ENCODE results near the gene AFF4.

AFF4 gene

DNA sequence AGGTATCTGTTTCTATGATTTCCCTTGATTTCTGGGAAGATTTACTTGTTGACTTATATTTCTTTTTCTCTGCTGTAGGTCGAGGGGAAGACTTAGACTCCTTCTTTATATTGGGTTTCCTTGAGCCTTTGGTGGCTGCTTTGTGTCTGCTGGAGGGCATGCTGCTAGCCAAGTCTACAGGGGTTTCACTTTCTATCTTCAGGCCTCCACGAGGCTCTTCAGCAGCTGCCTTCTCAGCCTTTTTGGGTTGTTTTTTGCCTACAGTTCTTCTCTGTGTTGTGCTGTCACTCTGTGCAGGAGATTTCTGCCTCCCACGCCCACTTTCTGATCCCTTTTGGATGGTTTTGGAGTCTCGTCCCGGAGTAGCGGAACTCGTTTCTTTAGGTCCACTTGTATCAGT lies 66.7 kb downstream of the AFF4 start:
- TF ChIP-seq CTCF (IDR thresholded peaks at IDR 0.05; ENCODE audit: low read depth, low read length) (no peak), EZH2phosphoT487 (IDR thresholded peaks at IDR 0.05; ENCODE audit: low read depth) (no peak)
- no peak overlapping the region for H3K27ac ChIP-seq (ENCODE audit: low read length)
- H3K4me2 ChIP-seq (ENCODE audit: low read length) = no peak overlapping the region

DNA sequence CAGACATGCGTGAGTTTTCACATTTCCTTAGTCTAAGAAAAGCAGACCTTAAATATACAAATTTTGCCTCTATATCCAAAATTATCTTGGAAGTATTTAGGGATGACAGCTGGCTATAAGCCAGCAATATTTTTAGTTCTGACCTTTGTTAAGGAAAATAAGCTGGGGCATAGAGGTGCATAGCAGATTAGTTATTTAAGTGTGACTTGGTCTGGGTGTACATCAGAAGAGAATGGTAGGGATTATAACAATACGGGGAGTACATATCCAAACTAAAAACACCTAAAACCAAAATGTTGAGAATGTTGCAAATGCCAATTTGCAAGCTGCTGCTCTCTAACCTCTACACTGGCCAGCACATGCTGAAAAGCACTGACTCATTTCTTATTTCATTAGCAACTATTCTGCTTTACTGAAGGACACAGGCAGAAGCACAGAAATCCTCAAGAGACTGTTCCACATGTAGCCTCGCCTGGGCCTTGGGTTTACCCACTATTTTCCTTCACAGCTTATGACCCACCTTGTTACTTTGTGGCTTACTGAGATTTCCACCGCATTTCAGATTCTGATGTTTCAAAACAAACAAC lies 67.6 kb downstream of the AFF4 start:
- TF ChIP-seq CTCF (IDR thresholded peaks at IDR 0.05; ENCODE audit: low read depth, low read length) = no peak
- no peak for TF ChIP-seq EZH2phosphoT487 (IDR thresholded peaks at IDR 0.05; ENCODE audit: low read depth)
- Histone ChIP-seq H3K79me2 (ENCODE audit: low read length) (no peaks in the 10 kb centered on the region), H3K4me3 (ENCODE audit: low read length) (no peak overlapping the region), H3K27me3 (ENCODE audit: low read depth, low read length) (no peaks in the 10 kb centered on the region), H3K27ac (ENCODE audit: low read length) (no peak overlapping the region), H3K9me3 (ENCODE audit: insufficient read depth, low read length) (no peaks in the 10 kb centered on the region), H2AFZ (ENCODE audit: low read depth, low read length) (no peak overlapping the region), H3K9ac (ENCODE audit: low read length) (no peak overlapping the region), H3K4me1 (ENCODE audit: low read length) (no peaks in the 10 kb centered on the region), H3K36me3 (replicated peaks; ENCODE audit: low read depth, low read length) (peaks cover 23% of the 10 kb centered on the region), H4K20me1 (ENCODE audit: insufficient read depth, low read length) (no peaks in the 10 kb centered on the region), H3K4me2 (ENCODE audit: low read length) (no peak overlapping the region)

More for the DNA sequence above, 66.7 kb downstream of the AFF4 start:
- no peak overlapping the region for H3K9ac ChIP-seq (ENCODE audit: low read length)
- H3K4me1 ChIP-seq (ENCODE audit: low read length) = no peaks in the 10 kb centered on the region
- no peaks in the 10 kb centered on the region for H4K20me1 ChIP-seq (ENCODE audit: insufficient read depth, low read length)
- no peaks in the 10 kb centered on the region for H3K79me2 ChIP-seq (ENCODE audit: low read length)
- H3K4me3 ChIP-seq (ENCODE audit: low read length) = no peak overlapping the region
- H3K9me3 ChIP-seq (ENCODE audit: insufficient read depth, low read length) = no peaks in the 10 kb centered on the region
- no peaks in the 10 kb centered on the region for H3K27me3 ChIP-seq (ENCODE audit: low read depth, low read length)
- no peak overlapping the region for H2AFZ ChIP-seq (ENCODE audit: low read depth, low read length)
- H3K36me3 ChIP-seq (replicated peaks; ENCODE audit: low read depth, low read length) = peaks cover 23% of the 10 kb centered on the region

DNA sequence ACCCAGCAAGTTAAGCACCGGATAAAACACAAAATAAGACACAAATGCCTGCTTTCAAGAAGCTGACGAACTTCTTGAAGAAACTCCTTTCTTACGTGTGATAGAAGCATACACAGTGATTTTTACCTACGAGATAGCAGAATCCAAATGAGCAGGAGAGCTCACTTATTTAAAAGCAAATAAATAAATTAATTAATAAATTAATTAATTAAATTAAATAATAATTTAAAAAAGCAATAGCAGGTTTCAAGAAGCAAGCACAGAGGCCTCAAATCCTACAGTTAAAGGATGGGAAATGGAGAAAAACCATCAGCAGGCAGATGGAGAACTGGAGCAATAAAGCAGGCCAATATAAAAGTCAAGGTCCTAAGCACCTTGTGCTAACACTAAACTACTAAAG lies 72.6 kb downstream of the AFF4 start:
- no peak overlapping the region for H3K4me3 ChIP-seq (ENCODE audit: low read length)
- H3K4me2 ChIP-seq (ENCODE audit: low read length) = no peak overlapping the region
- H3K79me2 ChIP-seq (ENCODE audit: low read length) = no peaks in the 10 kb centered on the region
- H3K27me3 ChIP-seq (ENCODE audit: low read depth, low read length) = no peaks in the 10 kb centered on the region
- H3K9me3 ChIP-seq (ENCODE audit: insufficient read depth, low read length) = no peaks in the 10 kb centered on the region
- TF ChIP-seq CTCF (IDR thresholded peaks at IDR 0.05; ENCODE audit: low read depth, low read length) (no peak), EZH2phosphoT487 (IDR thresholded peaks at IDR 0.05; ENCODE audit: low read depth) (no peak)
- peaks cover 25% of the 10 kb centered on the region for H3K36me3 ChIP-seq (replicated peaks; ENCODE audit: low read depth, low read length)
- H3K4me1 ChIP-seq (ENCODE audit: low read length) = peaks cover 8% of the 10 kb centered on the region
- H4K20me1 ChIP-seq (ENCODE audit: insufficient read depth, low read length) = no peaks in the 10 kb centered on the region
- H2AFZ ChIP-seq (ENCODE audit: low read depth, low read length) = no peak overlapping the region
- no peak overlapping the region for H3K9ac ChIP-seq (ENCODE audit: low read length)
- no peak overlapping the region for H3K27ac ChIP-seq (ENCODE audit: low read length)

- Histone ChIP-seq H3K36me3 (replicated peaks; ENCODE audit: low read depth, low read length) (peaks cover 19% of the 10 kb centered on the region), H4K20me1 (ENCODE audit: insufficient read depth, low read length) (no peaks in the 10 kb centered on the region), H3K4me3 (ENCODE audit: low read length) (no peak overlapping the region), H3K9me3 (ENCODE audit: insufficient read depth, low read length) (no peaks in the 10 kb centered on the region), H2AFZ (ENCODE audit: low read depth, low read length) (no peak overlapping the region), H3K4me2 (ENCODE audit: low read length) (no peak overlapping the region), H3K79me2 (ENCODE audit: low read length) (no peaks in the 10 kb centered on the region), H3K9ac (ENCODE audit: low read length) (no peak overlapping the region), H3K27ac (ENCODE audit: low read length) (no peak overlapping the region), H3K27me3 (ENCODE audit: low read depth, low read length) (no peaks in the 10 kb centered on the region), H3K4me1 (ENCODE audit: low read length) (peaks cover 8% of the 10 kb centered on the region)
- TF ChIP-seq EZH2phosphoT487 (IDR thresholded peaks at IDR 0.05; ENCODE audit: low read depth) (no peak), CTCF (IDR thresholded peaks at IDR 0.05; ENCODE audit: low read depth, low read length) (no peak)
Measured at GRCh38 chr5:132889501-132889900, 73.9 kb downstream of the AFF4 start.
